ENCODE results near the gene MIA2. TPM values are rescaled to one million over a fixed set of nuclear protein-coding genes. Genes with fewer than 3 reads are reported as not detected.
"Not testable (repeated sequence)": the region's sequence is repeated elsewhere in the genome, so short reads cannot be mapped to it uniquely, and the experiment has no call there.

Gene MIA2
- total RNA-seq, 1 donor from 2014 or later: 34.7 TPM

GRCh38 chr14:39203659-39204606 is 29.8 kb upstream of the MIA2 start:
- Mint-ChIP-seq H3K4me1 (ENCODE audit: low read depth) (no peaks in the 10 kb centered on the region), H3K27me3 (no peaks in the 10 kb centered on the region), H3K4me3 (ENCODE audit: low read depth) (no peak overlapping the region), H3K9me3 (ENCODE audit: low read depth) (peaks cover 4% of the 10 kb centered on the region), H3K27ac (peak overlapping the region; percentile 2), H3K36me3 (ENCODE audit: insufficient read depth) (no peaks in the 10 kb centered on the region)
- no peak for DNase-seq (ENCODE audit: low spot score, unreplicated experiment)
- no peak for TF ChIP-seq CTCF (IDR thresholded peaks at IDR 0.05; ENCODE audit: unreplicated experiment)

- H3K4me1 Mint-ChIP-seq (ENCODE audit: low read depth); H3K9me3 Mint-ChIP-seq (ENCODE audit: low read depth); H3K4me3 Mint-ChIP-seq (ENCODE audit: low read depth); DNase-seq (ENCODE audit: low spot score, unreplicated experiment); H3K27ac Mint-ChIP-seq; H3K27me3 Mint-ChIP-seq; H3K36me3 Mint-ChIP-seq (ENCODE audit: insufficient read depth): not testable (repeated sequence)
These were observed 26.3 kb upstream of the MIA2 start for GRCh38 chr14:39207430-39207829.

- Mint-ChIP-seq H3K36me3 (ENCODE audit: insufficient read depth) (no peaks in the 10 kb centered on the region), H3K9me3 (ENCODE audit: low read depth) (no peaks in the 10 kb centered on the region), H3K4me1 (ENCODE audit: low read depth) (no peaks in the 10 kb centered on the region), H3K27ac (no peak overlapping the region), H3K27me3 (no peaks in the 10 kb centered on the region), H3K4me3 (ENCODE audit: low read depth) (no peak overlapping the region)
- no peak for TF ChIP-seq CTCF (IDR thresholded peaks at IDR 0.05; ENCODE audit: unreplicated experiment)
- DNase-seq (ENCODE audit: low spot score, unreplicated experiment): no peak
These were observed 22.5 kb upstream of the MIA2 start for GRCh38 chr14:39211109-39211741.

- no peaks in the 10 kb centered on the region for H3K9me3 Mint-ChIP-seq (ENCODE audit: low read depth)
- H3K36me3 Mint-ChIP-seq (ENCODE audit: insufficient read depth): no peaks in the 10 kb centered on the region
- H3K4me1 Mint-ChIP-seq (ENCODE audit: low read depth): no peaks in the 10 kb centered on the region
- H3K27ac Mint-ChIP-seq: no peak overlapping the region
- no peak overlapping the region for H3K4me3 Mint-ChIP-seq (ENCODE audit: low read depth)
- no peak for DNase-seq (ENCODE audit: low spot score, unreplicated experiment)
- H3K27me3 Mint-ChIP-seq: no peaks in the 10 kb centered on the region
- no peak for TF ChIP-seq CTCF (IDR thresholded peaks at IDR 0.05; ENCODE audit: unreplicated experiment)
These were observed 21.7 kb upstream of the MIA2 start for GRCh38 chr14:39212034-39212433.

- no peaks in the 10 kb centered on the region for H3K36me3 Mint-ChIP-seq (ENCODE audit: insufficient read depth)
- H3K27me3 Mint-ChIP-seq: no peaks in the 10 kb centered on the region
- no peaks in the 10 kb centered on the region for H3K4me1 Mint-ChIP-seq (ENCODE audit: low read depth)
- no peaks in the 10 kb centered on the region for H3K9me3 Mint-ChIP-seq (ENCODE audit: low read depth)
- H3K4me3 Mint-ChIP-seq (ENCODE audit: low read depth): no peak overlapping the region
- TF ChIP-seq CTCF (IDR thresholded peaks at IDR 0.05; ENCODE audit: unreplicated experiment): no peak
- no peak for DNase-seq (ENCODE audit: low spot score, unreplicated experiment)
- no peak overlapping the region for H3K27ac Mint-ChIP-seq
These were observed 21.0 kb upstream of the MIA2 start for GRCh38 chr14:39212693-39213092.
